SK-N-MC (cell line): ENCODE results near the gene HID1.

ENCODE experiments used
- EZH2 ChIP-seq: fragments of 200-600 bp; sonication (generic); IDR thresholded peaks from one replicate; pipeline ENCODE4 v1.6.1; 2017; ENCODE audit warnings: antibody characterized with exemption
- FOXP2 ChIP-seq: optimal IDR thresholded peaks from 2 replicates; pipeline ENCODE3; 2011; ENCODE audit warnings: mild to moderate bottlenecking, moderate library complexity; ENCODE audit not compliant: insufficient read depth; ENCODE audit errors: extremely low read length, control extremely low read depth
- POLR2AphosphoS5 ChIP-seq: IDR thresholded peaks from 2 replicates; pipeline ENCODE4 v1.6.1; 2012; ENCODE audit warnings: mild to moderate bottlenecking, low read depth, low read length, borderline replicate concordance

- TF ChIP-seq POLR2AphosphoS5 (no peak), EZH2 (no peak), FOXP2 (no peak)
Observed at GRCh38 chr17:75019146-75019545, 46.6 kb upstream of the HID1 start.
